NCI-H774 (cell line): ENCODE data around the gene CPED1.
"Not testable (repeated sequence)": the region's sequence is repeated elsewhere in the genome, so short reads cannot be mapped to it uniquely, and the experiment has no call there.

Source experiments
- DNase-seq: peaks from one replicate; lab custom pipeline; 2025; lab: John Stamatoyannopoulos, UW

The CPED1 gene

GRCh38 chr7:121183883-121184282, 195.4 kb downstream of the CPED1 start:
- DNase-seq: not testable (repeated sequence)

- no peak for DNase-seq
Measured at GRCh38 chr7:121186746-121187145, 198.2 kb downstream of the CPED1 start.

- DNase-seq: no peak
Measured at GRCh38 chr7:121187222-121187621, 198.7 kb downstream of the CPED1 start.

- no peak for DNase-seq
Measured at GRCh38 chr7:121187676-121188075, 199.2 kb downstream of the CPED1 start.

- no peak for DNase-seq
Measured at GRCh38 chr7:121192834-121193233, 204.3 kb downstream of the CPED1 start.

- DNase-seq: no peak
Measured at GRCh38 chr7:121195010-121195409, 206.5 kb downstream of the CPED1 start.

- no peak for DNase-seq
Measured at GRCh38 chr7:121195874-121196273, 207.4 kb downstream of the CPED1 start.

- no peak for DNase-seq
Measured at GRCh38 chr7:121196286-121196685, 207.8 kb downstream of the CPED1 start.

GRCh38 chr7:121197455-121197854, 208.9 kb downstream of the CPED1 start:
- DNase-seq: no peak

- DNase-seq: no peak
Measured at GRCh38 chr7:121198502-121198901, 210.0 kb downstream of the CPED1 start.

- DNase-seq: no peak
Measured at GRCh38 chr7:121202125-121202524, 213.6 kb downstream of the CPED1 start.

GRCh38 chr7:121202834-121203233, 214.3 kb downstream of the CPED1 start:
- DNase-seq: no peak

GRCh38 chr7:121204537-121204936, 216.0 kb downstream of the CPED1 start:
- DNase-seq: no peak

GRCh38 chr7:121205777-121206176, 217.3 kb downstream of the CPED1 start:
- DNase-seq: no peak

- DNase-seq: no peak
Measured at GRCh38 chr7:121211253-121211652, 222.7 kb downstream of the CPED1 start.

- DNase-seq: no peak
Measured at GRCh38 chr7:121212036-121212435, 223.5 kb downstream of the CPED1 start.

GRCh38 chr7:121214657-121215056, 226.1 kb downstream of the CPED1 start:
- no peak for DNase-seq

GRCh38 chr7:121219026-121219425, 230.5 kb downstream of the CPED1 start:
- no peak for DNase-seq

- DNase-seq: not testable (repeated sequence)
Measured at GRCh38 chr7:121221108-121221507, 232.6 kb downstream of the CPED1 start.

- no peak for DNase-seq
Measured at GRCh38 chr7:121228779-121229178, 240.3 kb downstream of the CPED1 start.

GRCh38 chr7:121235201-121235600, 246.7 kb downstream of the CPED1 start:
- DNase-seq: no peak

GRCh38 chr7:121237601-121238000, 249.1 kb downstream of the CPED1 start:
- no peak for DNase-seq

GRCh38 chr7:121244120-121244870, 255.8 kb downstream of the CPED1 start:
- no peak for DNase-seq

- DNase-seq: not testable (repeated sequence)
Measured at GRCh38 chr7:121251367-121251766, 262.9 kb downstream of the CPED1 start.
